Central memory CD8-positive, alpha-beta T cell (primary cell): ENCODE measurements around the gene LRRFIP1.

ENCODE experiments used
- ATAC-seq: fragments of 150-1000 bp; cut with Tn5 transposase; replicated peaks from 2 replicates; pipeline ENCODE4 v1.10.0; 2022; ENCODE audit warnings: mild to moderate bottlenecking, moderate FRiP score, moderate number of reproducible peaks; ENCODE audit not compliant: poor library complexity, severe bottlenecking; ENCODE audit errors: extremely low read depth
- DNase-seq, 2 donors: peaks; one replicate each; pipeline ENCODE4 v3.0.0; 2021; ENCODE audit warnings: low spot score in 2 of 2
- H3K27ac Mint-ChIP-seq: one replicate; pipeline ENCODE4 v1.8.0; 2022; ENCODE audit warnings: low read depth, mild to moderate bottlenecking, moderate library complexity, mixed read lengths
- H3K27me3 Mint-ChIP-seq: one replicate; pipeline ENCODE4 v1.8.0; 2022; ENCODE audit warnings: mixed read lengths
- H3K36me3 Mint-ChIP-seq: one replicate; pipeline ENCODE4 v1.8.0; 2022; ENCODE audit warnings: mild to moderate bottlenecking, moderate library complexity, mixed read lengths; ENCODE audit not compliant: insufficient read depth
- H3K4me1 Mint-ChIP-seq: one replicate; pipeline ENCODE4 v1.8.0; 2022; ENCODE audit warnings: mixed read lengths
- H3K4me3 Mint-ChIP-seq: one replicate; pipeline ENCODE4 v1.8.0; 2022; ENCODE audit warnings: mild to moderate bottlenecking, moderate library complexity, mixed read lengths
- H3K9me3 Mint-ChIP-seq: one replicate; pipeline ENCODE4 v1.8.0; 2022; ENCODE audit warnings: mixed read lengths

The LRRFIP1 gene

GRCh38 chr2:237734905-237735623 is 107.7 kb downstream of the LRRFIP1 start:
- Mint-ChIP-seq H3K4me1 (peaks cover 80% of the 10 kb centered on the region), H3K9me3 (no peaks in the 10 kb centered on the region), H3K4me3 (no peak overlapping the region), H3K36me3 (peaks cover 31% of the 10 kb centered on the region), H3K27me3 (no peaks in the 10 kb centered on the region), H3K27ac (no peak overlapping the region)
- DNase-seq (no peak), ATAC-seq (no peak)

DNA sequence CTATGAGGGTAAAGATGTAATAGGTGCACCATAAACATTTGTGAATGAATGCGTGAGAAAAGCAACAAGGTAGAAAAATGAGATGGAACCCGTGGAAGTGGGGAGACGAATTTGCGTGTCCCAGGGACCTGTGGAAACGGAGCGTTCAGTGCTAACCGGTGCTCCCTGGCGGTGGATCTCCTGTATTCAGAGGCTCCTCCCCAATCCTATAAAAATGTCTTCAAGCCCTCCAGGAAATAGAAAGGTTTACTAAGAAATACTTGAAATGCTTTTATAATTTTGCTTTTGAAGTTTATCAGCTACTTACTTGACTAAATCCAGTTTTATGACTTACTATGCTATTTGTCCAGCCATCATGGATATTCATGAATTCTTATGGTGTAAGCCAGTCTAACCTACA is 108.4 kb downstream of the LRRFIP1 start:
- DNase-seq (no peak), ATAC-seq (no peak)
- peaks cover 35% of the 10 kb centered on the region for H3K36me3 Mint-ChIP-seq
- H3K4me1 Mint-ChIP-seq: peaks cover 75% of the 10 kb centered on the region
- no peak overlapping the region for H3K27ac Mint-ChIP-seq
- no peaks in the 10 kb centered on the region for H3K9me3 Mint-ChIP-seq
- H3K4me3 Mint-ChIP-seq: no peak overlapping the region
- no peaks in the 10 kb centered on the region for H3K27me3 Mint-ChIP-seq

- H3K4me1 Mint-ChIP-seq: peaks cover 74% of the 10 kb centered on the region
- H3K36me3 Mint-ChIP-seq: peaks cover 36% of the 10 kb centered on the region
- no peak overlapping the region for H3K4me3 Mint-ChIP-seq
- H3K9me3 Mint-ChIP-seq: no peaks in the 10 kb centered on the region
- ATAC-seq (no peak), DNase-seq (no peak)
- no peaks in the 10 kb centered on the region for H3K27me3 Mint-ChIP-seq
- no peak overlapping the region for H3K27ac Mint-ChIP-seq
Measured at GRCh38 chr2:237736783-237737182, 109.4 kb downstream of the LRRFIP1 start.

DNA sequence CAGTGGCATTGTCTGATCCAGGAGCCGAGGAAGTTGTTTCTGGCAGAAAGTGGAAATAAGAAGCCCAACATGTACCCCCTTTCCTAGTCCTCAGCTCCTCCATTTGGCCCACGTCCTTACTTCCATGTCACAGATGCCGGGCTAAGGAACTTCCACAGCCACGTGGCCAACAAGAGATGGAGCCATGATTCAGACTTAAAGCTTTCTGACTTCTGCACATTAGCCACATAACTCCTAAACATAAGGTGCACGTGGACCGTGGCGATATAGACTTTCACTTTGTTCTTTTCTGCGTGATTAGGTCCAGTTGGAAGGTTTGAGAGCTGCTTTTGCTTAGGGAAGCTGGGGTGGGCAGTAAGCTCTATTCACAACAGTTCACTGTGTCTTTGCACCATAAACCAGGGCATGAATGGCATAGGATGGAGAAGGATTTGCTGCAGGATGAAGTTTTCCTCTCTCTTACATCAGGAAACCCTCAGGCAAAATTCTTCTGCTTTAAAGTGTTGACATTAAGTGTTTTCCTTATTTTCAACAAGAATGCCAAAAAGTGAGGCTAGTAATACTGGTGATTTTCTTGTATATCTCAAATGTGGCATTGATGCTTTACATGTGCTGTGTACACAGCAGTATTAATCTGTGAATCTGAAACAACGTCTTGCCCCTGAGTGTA is 109.9 kb downstream of the LRRFIP1 start:
- no peak for DNase-seq
- ATAC-seq: no peak
- H3K4me1 Mint-ChIP-seq: peaks cover 71% of the 10 kb centered on the region
- H3K36me3 Mint-ChIP-seq: peaks cover 33% of the 10 kb centered on the region
- H3K27ac Mint-ChIP-seq: peak overlapping the region; percentile 24
- H3K9me3 Mint-ChIP-seq: no peaks in the 10 kb centered on the region
- H3K4me3 Mint-ChIP-seq: no peak overlapping the region
- no peaks in the 10 kb centered on the region for H3K27me3 Mint-ChIP-seq

GRCh38 chr2:237738255-237738654 is 110.9 kb downstream of the LRRFIP1 start:
- ATAC-seq: no peak
- H3K36me3 Mint-ChIP-seq: peaks cover 29% of the 10 kb centered on the region

GRCh38 chr2:237739101-237739500 is 111.7 kb downstream of the LRRFIP1 start:
- H3K4me1 Mint-ChIP-seq: peaks cover 72% of the 10 kb centered on the region
- ATAC-seq (no peak), DNase-seq (no peak)
- H3K36me3 Mint-ChIP-seq: peaks cover 28% of the 10 kb centered on the region
- no peaks in the 10 kb centered on the region for H3K27me3 Mint-ChIP-seq
- peak overlapping the region; percentile 89 for H3K27ac Mint-ChIP-seq
- H3K9me3 Mint-ChIP-seq: no peaks in the 10 kb centered on the region
- no peak overlapping the region for H3K4me3 Mint-ChIP-seq

More at GRCh38 chr2:237738255-237738654, 110.9 kb downstream of the LRRFIP1 start:
- DNase-seq: no peak
- H3K27ac Mint-ChIP-seq: peak overlapping the region; percentile 24
- no peaks in the 10 kb centered on the region for H3K9me3 Mint-ChIP-seq
- no peaks in the 10 kb centered on the region for H3K27me3 Mint-ChIP-seq
- H3K4me3 Mint-ChIP-seq: no peak overlapping the region
- peaks cover 72% of the 10 kb centered on the region for H3K4me1 Mint-ChIP-seq

DNA sequence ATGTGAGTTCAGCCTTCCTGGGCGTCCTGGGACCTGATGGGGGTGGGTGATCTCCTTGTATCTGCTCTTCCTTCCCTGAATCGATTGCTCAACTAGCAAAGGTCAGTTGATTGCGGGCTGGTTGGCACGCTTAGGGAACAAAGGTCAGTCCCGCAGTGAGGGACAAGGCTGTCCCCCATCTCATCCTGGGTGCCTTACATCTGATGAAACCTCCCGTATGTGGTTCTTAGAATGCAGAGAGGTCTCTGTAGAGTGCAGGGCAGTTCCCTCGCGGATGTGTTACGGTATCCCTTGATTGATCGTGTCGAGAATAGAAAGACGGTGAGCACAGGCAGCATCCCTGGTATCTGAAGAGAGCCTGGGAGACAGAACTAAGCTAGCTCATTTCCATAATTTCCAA is 114.8 kb downstream of the LRRFIP1 start:
- DNase-seq (no peak), ATAC-seq (no peak)
- H3K36me3 Mint-ChIP-seq: peaks cover 16% of the 10 kb centered on the region
- H3K27me3 Mint-ChIP-seq: no peaks in the 10 kb centered on the region
- peak overlapping the region; percentile 86 for H3K27ac Mint-ChIP-seq
- peaks cover 61% of the 10 kb centered on the region for H3K4me1 Mint-ChIP-seq
- no peaks in the 10 kb centered on the region for H3K9me3 Mint-ChIP-seq
- no peak overlapping the region for H3K4me3 Mint-ChIP-seq

GRCh38 chr2:237742614-237743013 is 115.2 kb downstream of the LRRFIP1 start:
- H3K36me3 Mint-ChIP-seq: peaks cover 15% of the 10 kb centered on the region
- no peaks in the 10 kb centered on the region for H3K9me3 Mint-ChIP-seq
- ATAC-seq (no peak), DNase-seq (no peak)
- no peak overlapping the region for H3K4me3 Mint-ChIP-seq
- peak overlapping the region; percentile 86 for H3K27ac Mint-ChIP-seq
- H3K27me3 Mint-ChIP-seq: no peaks in the 10 kb centered on the region
- peaks cover 58% of the 10 kb centered on the region for H3K4me1 Mint-ChIP-seq

DNA sequence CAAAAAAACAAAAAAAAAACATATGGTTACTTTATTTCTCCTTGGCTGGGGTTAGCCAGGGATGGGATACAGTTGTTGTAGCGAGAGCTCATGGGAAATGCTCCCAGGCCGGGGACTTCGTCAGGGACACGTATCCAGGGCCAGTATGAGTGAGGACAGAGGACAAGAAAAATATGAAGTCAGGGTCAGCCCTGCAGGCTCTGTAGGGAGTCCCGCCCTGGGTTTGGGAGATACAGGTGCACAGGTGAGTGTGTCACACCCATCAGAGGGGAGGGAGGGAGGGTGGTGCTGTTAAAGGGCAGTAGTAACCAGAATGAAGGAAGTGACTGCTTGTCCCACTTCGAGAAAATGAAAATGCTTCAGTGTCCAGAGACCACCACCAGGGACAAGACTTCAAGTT is 115.6 kb downstream of the LRRFIP1 start:
- H3K27me3 Mint-ChIP-seq: no peaks in the 10 kb centered on the region
- H3K27ac Mint-ChIP-seq: peak overlapping the region; percentile 86
- H3K9me3 Mint-ChIP-seq: no peaks in the 10 kb centered on the region
- DNase-seq (no peak), ATAC-seq (no peak)
- no peak overlapping the region for H3K4me3 Mint-ChIP-seq
- peaks cover 17% of the 10 kb centered on the region for H3K36me3 Mint-ChIP-seq
- H3K4me1 Mint-ChIP-seq: peaks cover 58% of the 10 kb centered on the region

GRCh38 chr2:237743561-237744269 is 116.3 kb downstream of the LRRFIP1 start:
- peak overlapping the region; percentile 86 for H3K27ac Mint-ChIP-seq
- DNase-seq: no peak
- no peaks in the 10 kb centered on the region for H3K9me3 Mint-ChIP-seq
- peaks cover 19% of the 10 kb centered on the region for H3K36me3 Mint-ChIP-seq
- peaks cover 57% of the 10 kb centered on the region for H3K4me1 Mint-ChIP-seq
- no peak overlapping the region for H3K4me3 Mint-ChIP-seq
- H3K27me3 Mint-ChIP-seq: no peaks in the 10 kb centered on the region
- no peak for ATAC-seq

GRCh38 chr2:237744270-237744612 is 116.9 kb downstream of the LRRFIP1 start:
- H3K4me1 Mint-ChIP-seq: peaks cover 53% of the 10 kb centered on the region
- DNase-seq (no peak), ATAC-seq (no peak)
- no peaks in the 10 kb centered on the region for H3K27me3 Mint-ChIP-seq
- no peaks in the 10 kb centered on the region for H3K9me3 Mint-ChIP-seq
- H3K27ac Mint-ChIP-seq: no peak overlapping the region
- peaks cover 23% of the 10 kb centered on the region for H3K36me3 Mint-ChIP-seq
- H3K4me3 Mint-ChIP-seq: no peak overlapping the region

- peak overlapping the region; percentile 84 for H3K27ac Mint-ChIP-seq
- DNase-seq (peak; percentile 64 to 83), ATAC-seq (no peak)
- H3K27me3 Mint-ChIP-seq: no peaks in the 10 kb centered on the region
- no peak overlapping the region for H3K4me3 Mint-ChIP-seq
- H3K36me3 Mint-ChIP-seq: peaks cover 22% of the 10 kb centered on the region
- peaks cover 48% of the 10 kb centered on the region for H3K4me1 Mint-ChIP-seq
- H3K9me3 Mint-ChIP-seq: no peaks in the 10 kb centered on the region
Measured at GRCh38 chr2:237744613-237745249, 117.3 kb downstream of the LRRFIP1 start.
